Naive thymus-derived CD4-positive, alpha-beta T cell (primary cell): Measurements from ENCODE around the gene DMBX1. TPM values are rescaled to one million over a fixed set of nuclear protein-coding genes. Genes with fewer than 3 reads are reported as not detected.
A peak's percentile ranks its signal among the peaks of the same experiment; 100 is the strongest.

Experiments
- ATAC-seq: fragments of 150-1000 bp; cut with Tn5 transposase; 2 replicates; pipeline ENCODE4 v1.10.0; 2021; ENCODE audit warnings: mild to moderate bottlenecking, moderate library complexity
- CTCF ChIA-PET: fragments of 350-600 bp; sonication (Branson Sonifier 250); formaldehyde crosslinking; loops from one replicate; lab custom pipeline; 2021; ENCODE audit warnings: antibody characterized with exemption; lab: Charles Lee
- POLR2A ChIA-PET: fragments of 350-600 bp; sonication (Branson Sonifier 250); formaldehyde crosslinking; loops from one replicate; lab custom pipeline; 2021; ENCODE audit warnings: antibody characterized with exemption, inconsistent platforms; lab: Charles Lee
- DNase-seq, 9 donors: peaks; one replicate each; pipeline versions ENCODE4 v3.0.0 to v3.0.0-alpha.2; 2020 to 2022; ENCODE audit warnings: mixed read lengths in 1 of 9
- H3K27ac ChIP-seq: one replicate; pipeline ENCODE4 v1.7.0; 2013; ENCODE audit warnings: mild to moderate bottlenecking, low read depth, low read length, moderate library complexity
- H3K27me3 ChIP-seq, 2 donors: one replicate each; pipeline ENCODE4 v1.7.0; 2013; ENCODE audit warnings: low read length in 2 of 2, mild to moderate bottlenecking in 2 of 2, moderate library complexity in 2 of 2; ENCODE audit not compliant: control insufficient read depth in 2 of 2, insufficient read depth in 2 of 2
- H3K36me3 ChIP-seq, 3 experiments: 1 replicate in 2 of 3; 2 replicates in 1 of 3; pipeline ENCODE4 v1.7.0; 2013; ENCODE audit warnings: low read length in 3 of 3, mild to moderate bottlenecking in 3 of 3, moderate library complexity in 1 of 3; ENCODE audit not compliant: insufficient read depth in 3 of 3, control insufficient read depth in 2 of 3
- H3K4me1 ChIP-seq, 2 donors: one replicate each; pipeline ENCODE4 v1.7.0; 2013; ENCODE audit warnings: low read length in 2 of 2, mild to moderate bottlenecking in 2 of 2, moderate library complexity in 1 of 2; ENCODE audit not compliant: control insufficient read depth in 2 of 2, insufficient read depth in 2 of 2
- H3K4me3 ChIP-seq: 2 replicates; pipeline ENCODE4 v1.7.0; 2013; ENCODE audit warnings: mild to moderate bottlenecking, low read length
- H3K9me3 ChIP-seq, 3 experiments: 1 replicate in 2 of 3; 2 replicates in 1 of 3; pipeline ENCODE4 v1.7.0; 2013; ENCODE audit warnings: low read length in 3 of 3; ENCODE audit not compliant: control insufficient read depth in 2 of 3
- H3K27ac Mint-ChIP-seq, 9 donors: one replicate each; pipeline ENCODE4 v1.8.0; 2020 to 2022; ENCODE audit warnings: mixed read lengths in 9 of 9, mild to moderate bottlenecking in 8 of 9, moderate library complexity in 5 of 9, inconsistent platforms in 2 of 9
- H3K27me3 Mint-ChIP-seq, 5 donors: one replicate each; pipeline ENCODE4 v1.8.0; 2021 to 2022; ENCODE audit warnings: mixed read lengths in 5 of 5, mild to moderate bottlenecking in 1 of 5
- H3K36me3 Mint-ChIP-seq, 5 donors: one replicate each; pipeline ENCODE4 v1.8.0; 2020 to 2022; ENCODE audit warnings: mixed read lengths in 5 of 5, mild to moderate bottlenecking in 3 of 5, inconsistent platforms in 1 of 5
- H3K4me1 Mint-ChIP-seq, 7 donors: one replicate each; pipeline ENCODE4 v1.8.0; 2020 to 2022; ENCODE audit warnings: mixed read lengths in 7 of 7, mild to moderate bottlenecking in 3 of 7, inconsistent platforms in 1 of 7
- H3K4me3 Mint-ChIP-seq, 10 donors: one replicate each; pipeline ENCODE4 v1.8.0; 2020 to 2022; ENCODE audit warnings: mild to moderate bottlenecking in 10 of 10, mixed read lengths in 10 of 10, moderate library complexity in 6 of 10, inconsistent platforms in 2 of 10
- H3K9me3 Mint-ChIP-seq, 11 donors: one replicate each; pipeline ENCODE4 v1.8.0; 2020 to 2022; ENCODE audit warnings: mixed read lengths in 11 of 11, mild to moderate bottlenecking in 4 of 11, inconsistent platforms in 1 of 11, moderate library complexity in 1 of 11
- intact Hi-C, 2 donors: fragments of 100-400 bp; cut with micrococcal nuclease; formaldehyde crosslinking; loops; one replicate each; pipeline ENCODE4 v1.15.1; 2023
- polyA plus RNA-seq, 2 donors: library from polyadenylated mRNA; unstranded; fragments of 300-500 nt; fragmentation: Illumina TruSeq; gene quantifications; one replicate each; pipeline ENCODE4 v1.2.3, GENCODE V29; 2021
- total RNA-seq, 6 experiments: library from RNA in 5 of 6; stranded (reverse) in 5 of 6; gene quantifications; 1 replicate in 5 of 6; 2 replicates in 1 of 6; pipeline ENCODE4 v1.2.3 and lab custom pipeline; 2021 to 2026

Gene DMBX1
- total and polyA plus RNA-seq, 7 experiments from 2014 or later, result not detected

DNA sequence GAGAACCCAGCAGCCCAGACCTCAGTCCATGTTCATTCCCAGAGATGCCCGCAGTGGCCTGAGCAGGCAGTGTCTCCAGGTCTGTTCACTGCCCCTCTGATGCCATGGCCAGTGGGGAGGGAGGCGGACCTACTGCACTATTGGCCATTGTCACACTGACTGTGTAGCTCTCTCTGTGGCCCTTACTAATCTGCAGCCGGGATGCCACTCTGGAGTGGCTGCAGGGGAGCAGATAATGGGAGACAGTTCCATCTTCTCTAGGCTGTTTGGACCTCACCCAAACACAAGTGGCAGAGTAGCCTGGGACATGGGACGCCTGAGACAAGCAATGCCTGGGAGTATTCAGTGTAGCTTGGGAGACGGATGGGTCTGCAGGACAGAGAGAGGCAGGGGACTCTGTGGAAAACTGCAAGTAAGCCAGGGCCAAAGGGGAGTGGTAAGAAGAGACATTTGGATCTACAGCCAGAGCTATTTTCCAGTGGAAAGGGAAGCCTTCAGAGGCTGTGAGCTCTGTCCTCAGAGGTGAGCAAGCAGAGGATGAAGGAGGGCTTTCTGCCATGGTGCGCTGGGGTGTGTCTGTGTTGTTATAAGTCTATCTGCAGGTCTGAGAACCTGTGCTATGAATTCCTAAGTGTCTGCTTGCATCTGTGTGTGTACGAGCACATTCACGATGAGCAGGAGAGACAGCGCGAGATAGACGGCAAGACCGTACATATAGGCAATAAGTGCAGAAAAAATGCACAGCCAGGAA lies 26.7 kb downstream of the DMBX1 start:
- no peaks in the 10 kb centered on the region for H3K27me3 ChIP-seq
- intact Hi-C loops, result no loop called here

DNA sequence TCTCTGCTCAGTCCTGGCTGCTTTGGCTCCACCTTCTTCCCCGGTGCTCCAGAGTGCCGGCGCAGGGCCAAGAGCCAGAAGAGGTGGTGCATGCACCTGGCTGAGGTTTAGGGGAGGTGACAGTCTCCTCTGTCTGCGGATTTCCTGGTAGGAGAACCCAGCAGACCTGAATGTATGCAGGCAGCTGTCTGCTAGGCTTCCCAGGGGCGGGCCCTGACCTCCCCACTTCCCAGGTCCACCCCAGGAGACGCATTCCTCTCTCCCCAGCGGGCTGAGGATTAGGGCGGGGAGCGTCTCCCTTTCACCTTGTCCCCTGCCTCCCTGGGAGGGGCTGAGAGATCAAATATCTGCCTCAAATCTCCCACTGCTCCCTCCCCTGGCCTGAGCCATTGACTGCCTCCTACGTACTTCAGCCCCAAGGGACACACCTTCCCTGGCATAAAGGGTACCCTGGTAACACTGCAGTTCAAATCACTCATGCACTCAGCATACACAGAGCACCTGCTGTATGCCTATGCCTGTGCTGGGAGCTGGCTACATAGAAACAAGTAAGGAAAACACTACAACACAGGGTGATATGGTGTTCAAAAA lies 27.5 kb downstream of the DMBX1 start:
- Histone ChIP-seq H3K4me3 (no peak overlapping the region), H3K36me3 (no peaks in the 10 kb centered on the region), H3K27me3 (no peaks in the 10 kb centered on the region), H3K9me3 (no peaks in the 10 kb centered on the region), H3K27ac (no peak overlapping the region), H3K4me1 (no peaks in the 10 kb centered on the region)
- peaks cover 22 to 39% (median 27%) of the 10 kb centered on the region in 5 donors for H3K27me3 Mint-ChIP-seq
- no peak overlapping the region for H3K4me3 Mint-ChIP-seq
- H3K4me1 Mint-ChIP-seq, result peaks cover 0 to 7% (median 0%) of the 10 kb centered on the region in 7 donors
- no peak for DNase-seq
- POLR2A ChIA-PET, result no interaction called here
- ATAC-seq, result no peak
- intact Hi-C loops, result no loop called here
- no peaks in the 10 kb centered on the region for H3K36me3 Mint-ChIP-seq
- CTCF ChIA-PET, result no interaction called here
- H3K27ac Mint-ChIP-seq, result no peak overlapping the region
- no peaks in the 10 kb centered on the region for H3K9me3 Mint-ChIP-seq

More for the DNA sequence above, 26.7 kb downstream of the DMBX1 start:
- peaks cover 23 to 41% (median 27%) of the 10 kb centered on the region in 5 donors for H3K27me3 Mint-ChIP-seq
- H3K36me3 Mint-ChIP-seq, result no peaks in the 10 kb centered on the region
- H3K27ac ChIP-seq, result no peak overlapping the region
- no peaks in the 10 kb centered on the region for H3K4me1 ChIP-seq
- no peaks in the 10 kb centered on the region for H3K36me3 ChIP-seq
- H3K4me1 Mint-ChIP-seq, result peaks cover 0 to 3% (median 0%) of the 10 kb centered on the region in 7 donors
- no peaks in the 10 kb centered on the region for H3K9me3 Mint-ChIP-seq
- ChIA-PET CTCF (no interaction called here), POLR2A (no interaction called here)
- no peak overlapping the region for H3K4me3 Mint-ChIP-seq
- no peaks in the 10 kb centered on the region for H3K9me3 ChIP-seq
- no peak for ATAC-seq
- no peak overlapping the region for H3K27ac Mint-ChIP-seq
- no peak overlapping the region for H3K4me3 ChIP-seq
- DNase-seq, result no peak

DNA sequence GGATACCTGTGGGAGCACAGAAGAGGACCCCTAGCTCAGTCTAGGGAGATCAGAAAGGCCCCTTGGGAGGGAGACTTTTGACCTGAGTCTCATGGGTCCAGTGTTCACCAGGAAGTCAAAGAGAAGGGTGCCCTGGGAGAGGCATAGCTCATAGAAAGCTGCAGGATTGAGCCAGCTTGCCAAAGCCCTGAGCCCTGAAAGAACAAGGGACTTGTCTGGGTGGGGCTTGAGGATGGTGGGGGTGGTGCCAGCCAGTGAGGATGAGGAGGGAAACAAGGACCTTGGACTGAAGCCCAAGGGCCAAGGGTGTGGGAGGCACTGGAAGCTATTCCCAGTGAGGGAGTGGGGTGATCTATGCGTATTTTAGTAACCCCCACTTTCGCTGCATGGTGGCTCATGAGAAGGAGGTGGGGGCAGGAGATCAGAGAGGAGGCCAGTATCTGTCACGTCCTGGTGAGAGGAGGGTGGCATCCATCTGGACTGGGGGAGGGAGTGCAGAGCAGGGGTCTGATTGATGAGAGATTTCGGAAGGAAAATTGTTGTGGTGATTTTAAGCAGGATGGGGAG lies 28.4 kb downstream of the DMBX1 start:
- DNase-seq (no peak), ATAC-seq (no peak)
- Mint-ChIP-seq H3K27ac (peak overlapping the region in 1 of 9 donors; percentile 62), H3K4me1 (peaks cover 0 to 14% (median 0%) of the 10 kb centered on the region in 7 donors), H3K27me3 (peaks cover 13 to 33% (median 23%) of the 10 kb centered on the region in 5 donors), H3K36me3 (no peaks in the 10 kb centered on the region), H3K4me3 (no peak overlapping the region), H3K9me3 (no peaks in the 10 kb centered on the region)
- Histone ChIP-seq H3K36me3 (no peaks in the 10 kb centered on the region), H3K4me3 (no peak overlapping the region), H3K4me1 (no peaks in the 10 kb centered on the region), H3K27ac (no peak overlapping the region), H3K27me3 (no peaks in the 10 kb centered on the region), H3K9me3 (no peaks in the 10 kb centered on the region)
- intact Hi-C loops, result no loop called here
- CTCF ChIA-PET, result no interaction called here
- POLR2A ChIA-PET, result no interaction called here

DNA sequence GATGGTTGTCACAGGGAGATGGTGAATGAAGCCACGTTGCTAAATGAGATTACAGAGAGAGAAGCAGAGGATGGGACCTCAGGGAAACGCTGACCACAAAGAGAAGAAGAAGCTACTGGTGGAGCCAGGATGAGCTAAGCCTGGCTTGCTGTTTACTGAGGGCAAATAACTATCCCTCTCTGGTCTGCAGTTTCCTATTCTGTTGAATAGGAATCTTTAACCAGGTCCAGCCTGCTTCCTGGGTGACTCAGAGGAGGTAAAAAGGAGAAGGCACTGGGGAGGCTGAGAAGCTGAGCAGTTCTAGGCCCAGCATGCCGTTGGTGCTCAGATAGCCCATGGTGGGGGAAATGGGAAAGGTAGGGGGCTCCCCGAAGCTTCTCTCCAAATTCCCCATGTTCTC lies 29.6 kb downstream of the DMBX1 start:
- intact Hi-C loops, result no loop called here
- ChIA-PET POLR2A (no interaction called here), CTCF (no interaction called here)
- H3K27ac ChIP-seq, result no peak overlapping the region
- Mint-ChIP-seq H3K36me3 (no peaks in the 10 kb centered on the region), H3K27me3 (peaks cover 8 to 29% (median 23%) of the 10 kb centered on the region in 5 donors), H3K4me1 (peaks cover 0 to 14% (median 0%) of the 10 kb centered on the region in 7 donors), H3K4me3 (no peak overlapping the region), H3K27ac (no peak overlapping the region), H3K9me3 (no peaks in the 10 kb centered on the region)
- no peaks in the 10 kb centered on the region for H3K36me3 ChIP-seq
- H3K4me3 ChIP-seq, result no peak overlapping the region
- no peaks in the 10 kb centered on the region for H3K27me3 ChIP-seq
- no peaks in the 10 kb centered on the region for H3K4me1 ChIP-seq
- DNase-seq (no peak), ATAC-seq (no peak)
- no peaks in the 10 kb centered on the region for H3K9me3 ChIP-seq

DNA sequence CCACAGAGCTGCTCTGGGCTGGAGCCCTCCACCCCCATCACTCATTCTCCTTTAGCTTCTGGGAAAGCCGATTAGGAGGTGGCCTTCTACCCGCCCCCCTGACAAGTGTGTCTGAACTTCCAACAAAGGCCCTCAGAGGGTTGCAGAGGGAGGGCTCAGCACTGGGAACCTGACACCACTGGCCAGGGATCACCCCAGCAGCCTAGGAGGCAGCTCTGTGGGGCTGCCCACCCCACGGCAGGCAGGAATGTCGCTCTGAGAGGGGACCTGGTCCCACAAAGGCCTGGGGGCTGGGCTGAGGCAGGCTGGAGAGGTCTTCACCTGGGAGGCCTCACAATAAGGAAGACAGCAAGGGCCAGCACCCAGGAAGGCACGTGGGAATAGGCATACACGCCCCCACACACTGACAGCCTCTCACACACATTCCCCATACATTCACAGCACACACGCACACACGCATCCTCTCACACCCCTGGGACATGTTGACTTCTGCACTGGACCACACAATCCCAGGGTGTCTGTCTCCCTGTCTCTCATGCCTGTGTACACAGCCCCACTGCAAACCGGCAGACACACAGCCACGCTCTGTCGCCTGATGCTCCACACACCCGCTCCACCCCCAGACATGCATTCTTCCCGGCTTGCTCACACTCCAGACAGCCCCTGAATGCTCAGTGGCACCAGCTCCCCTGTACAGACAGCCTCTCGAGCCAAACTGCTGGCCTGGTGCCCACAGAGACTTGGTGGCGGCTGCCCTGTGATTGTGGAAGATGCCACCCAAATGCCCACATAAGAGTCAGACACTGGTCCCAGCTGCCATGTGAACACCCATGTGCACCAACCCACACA lies 30.7 kb downstream of the DMBX1 start:
- no peaks in the 10 kb centered on the region for H3K9me3 Mint-ChIP-seq
- no peaks in the 10 kb centered on the region for H3K9me3 ChIP-seq
- H3K36me3 ChIP-seq, result no peaks in the 10 kb centered on the region
- H3K4me3 Mint-ChIP-seq, result no peak overlapping the region
- no peaks in the 10 kb centered on the region for H3K27me3 ChIP-seq
- no peak overlapping the region for H3K4me3 ChIP-seq
- CTCF ChIA-PET, result no interaction called here
- H3K36me3 Mint-ChIP-seq, result no peaks in the 10 kb centered on the region
- intact Hi-C loops, result no loop called here
- peak overlapping the region in 1 of 9 donors; percentile 49 for H3K27ac Mint-ChIP-seq
- H3K4me1 Mint-ChIP-seq, result peaks cover 0 to 14% (median 0%) of the 10 kb centered on the region in 7 donors
- no peak for ATAC-seq
- H3K27me3 Mint-ChIP-seq, result peaks cover 12 to 31% (median 28%) of the 10 kb centered on the region in 5 donors
- DNase-seq, result no peak
- POLR2A ChIA-PET, result interaction anchor here (0.8 kb wide), 1 partner anchor 68 kb away, joined by 3 read pairs; no protein-coding TSS in a partner anchor
- H3K4me1 ChIP-seq, result no peaks in the 10 kb centered on the region
- no peak overlapping the region for H3K27ac ChIP-seq

DNA sequence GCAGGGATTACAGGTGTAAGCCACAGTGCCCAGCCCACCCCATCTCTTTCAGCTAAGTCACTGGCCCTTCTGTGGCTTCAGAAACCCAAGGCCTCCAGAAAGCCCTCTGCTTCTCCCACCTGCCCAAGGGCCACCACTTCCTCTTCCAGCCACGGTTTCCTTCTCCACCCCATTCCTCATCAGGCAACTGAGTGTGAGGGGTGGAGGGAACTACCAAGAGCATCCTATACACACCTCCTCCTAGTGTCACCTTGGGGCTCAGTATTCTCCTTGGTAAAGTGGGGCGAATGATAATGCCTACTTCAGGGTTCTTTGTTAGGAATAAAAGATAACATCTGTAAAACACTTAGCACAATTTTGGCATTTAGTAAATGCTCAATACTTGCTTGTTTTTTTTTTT lies 31.8 kb downstream of the DMBX1 start:
- Histone ChIP-seq H3K36me3 (no peaks in the 10 kb centered on the region), H3K27me3 (no peaks in the 10 kb centered on the region), H3K4me3 (no peak overlapping the region), H3K4me1 (no peaks in the 10 kb centered on the region), H3K9me3 (no peaks in the 10 kb centered on the region), H3K27ac (no peak overlapping the region)
- no peaks in the 10 kb centered on the region for H3K36me3 Mint-ChIP-seq
- H3K4me1 Mint-ChIP-seq, result peaks cover 0 to 14% (median 0%) of the 10 kb centered on the region in 7 donors
- H3K4me3 Mint-ChIP-seq, result no peak overlapping the region
- no peaks in the 10 kb centered on the region for H3K9me3 Mint-ChIP-seq
- peaks cover 15 to 33% (median 25%) of the 10 kb centered on the region in 5 donors for H3K27me3 Mint-ChIP-seq
- DNase-seq, result no peak
- no peak overlapping the region for H3K27ac Mint-ChIP-seq
- ChIA-PET POLR2A (no interaction called here), CTCF (interaction anchor here (0.7 kb wide), 1 partner anchor 61 kb away, joined by 3 read pairs; no protein-coding TSS in a partner anchor)
- intact Hi-C loops, result no loop called here
- no peak for ATAC-seq
